IMR-90 (cell line): ENCODE measurements around the gene FEN1.

Source experiments
- RAD21 ChIP-seq: IDR thresholded peaks from 2 replicates; pipeline ENCODE4 v1.6.1; 2012; ENCODE audit warnings: low read length, improper control_type of control experiment
- RCOR1 ChIP-seq: IDR thresholded peaks from 2 replicates; pipeline ENCODE4 v1.6.1; 2012; ENCODE audit warnings: mild to moderate bottlenecking, low read length, improper control_type of control experiment; ENCODE audit not compliant: insufficient replicate concordance
- RFX5 ChIP-seq: IDR thresholded peaks from 2 replicates; pipeline ENCODE4 v1.8.0; 2012; ENCODE audit warnings: low read depth, mild to moderate bottlenecking, low read length, moderate library complexity
- TF ChIP-seq, protein P1 (sequence below): conservative IDR thresholded peaks from 2 replicates; pipeline ENCODE4 v1.5.1; 2012; ENCODE audit warnings: mild to moderate bottlenecking, low read depth, low read length, improper control_type of control experiment

- TF ChIP-seq, protein P1, sequence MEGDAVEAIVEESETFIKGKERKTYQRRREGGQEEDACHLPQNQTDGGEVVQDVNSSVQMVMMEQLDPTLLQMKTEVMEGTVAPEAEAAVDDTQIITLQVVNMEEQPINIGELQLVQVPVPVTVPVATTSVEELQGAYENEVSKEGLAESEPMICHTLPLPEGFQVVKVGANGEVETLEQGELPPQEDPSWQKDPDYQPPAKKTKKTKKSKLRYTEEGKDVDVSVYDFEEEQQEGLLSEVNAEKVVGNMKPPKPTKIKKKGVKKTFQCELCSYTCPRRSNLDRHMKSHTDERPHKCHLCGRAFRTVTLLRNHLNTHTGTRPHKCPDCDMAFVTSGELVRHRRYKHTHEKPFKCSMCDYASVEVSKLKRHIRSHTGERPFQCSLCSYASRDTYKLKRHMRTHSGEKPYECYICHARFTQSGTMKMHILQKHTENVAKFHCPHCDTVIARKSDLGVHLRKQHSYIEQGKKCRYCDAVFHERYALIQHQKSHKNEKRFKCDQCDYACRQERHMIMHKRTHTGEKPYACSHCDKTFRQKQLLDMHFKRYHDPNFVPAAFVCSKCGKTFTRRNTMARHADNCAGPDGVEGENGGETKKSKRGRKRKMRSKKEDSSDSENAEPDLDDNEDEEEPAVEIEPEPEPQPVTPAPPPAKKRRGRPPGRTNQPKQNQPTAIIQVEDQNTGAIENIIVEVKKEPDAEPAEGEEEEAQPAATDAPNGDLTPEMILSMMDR, result no peak
- no peak for TF ChIP-seq RFX5
- TF ChIP-seq RAD21, result no peak
- TF ChIP-seq RCOR1, result no peak
Observed at GRCh38 chr11:61802605-61803004, 9.9 kb downstream of the FEN1 start.
